Measurements from ENCODE around the gene RBM19.
"Not testable (repeated sequence)": the region's sequence is repeated elsewhere in the genome, so short reads cannot be mapped to it uniquely, and the experiment has no call there.

RBM19 gene, protein sequence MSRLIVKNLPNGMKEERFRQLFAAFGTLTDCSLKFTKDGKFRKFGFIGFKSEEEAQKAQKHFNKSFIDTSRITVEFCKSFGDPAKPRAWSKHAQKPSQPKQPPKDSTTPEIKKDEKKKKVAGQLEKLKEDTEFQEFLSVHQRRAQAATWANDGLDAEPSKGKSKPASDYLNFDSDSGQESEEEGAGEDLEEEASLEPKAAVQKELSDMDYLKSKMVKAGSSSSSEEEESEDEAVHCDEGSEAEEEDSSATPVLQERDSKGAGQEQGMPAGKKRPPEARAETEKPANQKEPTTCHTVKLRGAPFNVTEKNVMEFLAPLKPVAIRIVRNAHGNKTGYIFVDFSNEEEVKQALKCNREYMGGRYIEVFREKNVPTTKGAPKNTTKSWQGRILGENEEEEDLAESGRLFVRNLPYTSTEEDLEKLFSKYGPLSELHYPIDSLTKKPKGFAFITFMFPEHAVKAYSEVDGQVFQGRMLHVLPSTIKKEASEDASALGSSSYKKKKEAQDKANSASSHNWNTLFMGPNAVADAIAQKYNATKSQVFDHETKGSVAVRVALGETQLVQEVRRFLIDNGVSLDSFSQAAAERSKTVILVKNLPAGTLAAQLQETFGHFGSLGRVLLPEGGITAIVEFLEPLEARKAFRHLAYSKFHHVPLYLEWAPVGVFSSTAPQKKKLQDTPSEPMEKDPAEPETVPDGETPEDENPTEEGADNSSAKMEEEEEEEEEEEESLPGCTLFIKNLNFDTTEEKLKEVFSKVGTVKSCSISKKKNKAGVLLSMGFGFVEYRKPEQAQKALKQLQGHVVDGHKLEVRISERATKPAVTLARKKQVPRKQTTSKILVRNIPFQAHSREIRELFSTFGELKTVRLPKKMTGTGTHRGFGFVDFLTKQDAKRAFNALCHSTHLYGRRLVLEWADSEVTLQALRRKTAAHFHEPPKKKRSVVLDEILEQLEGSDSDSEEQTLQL

DNA sequence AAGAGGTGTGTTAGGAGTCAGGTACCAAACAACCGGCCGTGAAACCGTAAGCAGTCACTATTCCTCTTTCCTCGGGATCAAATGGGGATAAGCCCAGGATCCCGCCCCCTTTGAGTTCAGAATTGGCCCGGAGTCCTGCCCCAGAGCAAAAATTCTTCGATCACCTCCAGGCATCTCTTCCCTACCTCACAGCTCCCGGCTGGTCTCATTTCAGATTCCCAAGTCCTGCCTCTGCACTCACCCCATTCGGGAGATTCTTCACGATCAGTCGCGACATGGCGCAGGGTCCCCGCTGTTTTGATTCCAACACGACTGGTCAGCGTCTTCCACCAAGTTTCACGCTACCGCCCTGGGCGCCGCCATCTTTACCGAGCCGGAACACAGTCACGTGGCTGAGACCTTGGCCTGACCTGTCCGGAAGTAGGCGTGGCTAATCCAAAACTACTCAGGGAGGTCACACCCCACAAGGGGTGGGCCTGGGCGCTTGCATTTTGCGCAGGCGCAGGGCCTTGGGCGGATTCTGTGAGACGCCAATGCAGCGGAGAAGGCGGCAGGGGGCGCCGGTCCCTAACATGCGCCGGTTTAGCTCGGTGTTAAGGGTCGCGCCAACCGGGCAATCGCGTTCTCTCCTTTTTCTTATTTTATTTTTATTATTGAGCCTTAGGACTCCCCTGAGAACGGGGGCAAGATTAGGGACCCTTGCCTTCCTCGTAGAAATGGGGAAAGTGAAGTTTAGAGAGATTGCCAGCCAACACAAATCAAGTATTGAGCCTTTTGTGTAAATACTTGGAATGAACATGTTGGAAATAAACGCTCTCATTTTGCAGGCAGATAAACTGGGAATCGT lies at the start of gene RBM19:
RBM19 (minus strand) TSS at position 375 of the 847 bp plus-strand sequence; CDS start at position 277, 98 bp downstream.
- peak; percentile 95 to 97 (median 96) for DNase-seq (ENCODE audit: low read depth in 3 of 3)

- no peak for DNase-seq (ENCODE audit: low read depth in 3 of 3)
These were observed 49.7 kb upstream of the RBM19 start for GRCh38 chr12:114015851-114016250.

- no peak for DNase-seq (ENCODE audit: low read depth in 3 of 3)
These were observed 47.6 kb upstream of the RBM19 start for GRCh38 chr12:114013575-114014345.

DNA sequence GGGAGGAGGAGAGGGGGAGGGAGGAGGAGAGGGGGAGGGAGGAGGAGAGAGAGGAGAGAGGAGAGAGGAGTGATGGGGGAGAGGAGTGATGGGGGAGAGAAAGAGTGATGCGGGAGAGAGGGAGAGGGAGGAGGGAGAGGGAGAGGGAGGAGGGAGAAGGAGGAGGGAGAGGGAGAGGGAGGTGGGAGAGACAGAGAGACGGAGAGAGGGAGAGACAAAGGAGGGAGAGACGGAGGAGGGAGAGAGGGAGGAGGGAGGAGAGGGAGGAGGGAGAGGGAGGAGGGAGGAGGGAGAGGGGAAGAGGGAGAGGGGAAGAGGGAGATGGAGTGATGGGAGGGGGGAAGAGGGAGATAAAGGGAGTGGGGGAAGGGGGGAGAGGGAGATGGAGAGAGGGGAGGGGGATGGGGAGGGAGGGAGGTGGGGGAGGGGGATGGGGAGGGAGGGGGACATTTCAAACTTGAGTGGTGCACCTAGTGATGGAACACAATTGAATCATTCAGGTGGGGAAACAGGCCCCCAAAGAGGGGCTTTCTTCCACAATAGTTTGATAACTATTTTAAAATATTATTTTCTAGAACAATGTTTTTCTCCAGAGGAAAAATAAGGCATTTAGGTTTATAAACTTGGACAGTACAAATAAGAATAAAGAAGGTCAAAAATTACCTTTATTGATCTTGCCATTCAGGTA lies 46.8 kb upstream of the RBM19 start:
- no peak for DNase-seq (ENCODE audit: low read depth in 3 of 3)

GRCh38 chr12:114011711-114012110 lies 45.6 kb upstream of the RBM19 start:
- DNase-seq (ENCODE audit: low read depth in 3 of 3): no peak

DNA sequence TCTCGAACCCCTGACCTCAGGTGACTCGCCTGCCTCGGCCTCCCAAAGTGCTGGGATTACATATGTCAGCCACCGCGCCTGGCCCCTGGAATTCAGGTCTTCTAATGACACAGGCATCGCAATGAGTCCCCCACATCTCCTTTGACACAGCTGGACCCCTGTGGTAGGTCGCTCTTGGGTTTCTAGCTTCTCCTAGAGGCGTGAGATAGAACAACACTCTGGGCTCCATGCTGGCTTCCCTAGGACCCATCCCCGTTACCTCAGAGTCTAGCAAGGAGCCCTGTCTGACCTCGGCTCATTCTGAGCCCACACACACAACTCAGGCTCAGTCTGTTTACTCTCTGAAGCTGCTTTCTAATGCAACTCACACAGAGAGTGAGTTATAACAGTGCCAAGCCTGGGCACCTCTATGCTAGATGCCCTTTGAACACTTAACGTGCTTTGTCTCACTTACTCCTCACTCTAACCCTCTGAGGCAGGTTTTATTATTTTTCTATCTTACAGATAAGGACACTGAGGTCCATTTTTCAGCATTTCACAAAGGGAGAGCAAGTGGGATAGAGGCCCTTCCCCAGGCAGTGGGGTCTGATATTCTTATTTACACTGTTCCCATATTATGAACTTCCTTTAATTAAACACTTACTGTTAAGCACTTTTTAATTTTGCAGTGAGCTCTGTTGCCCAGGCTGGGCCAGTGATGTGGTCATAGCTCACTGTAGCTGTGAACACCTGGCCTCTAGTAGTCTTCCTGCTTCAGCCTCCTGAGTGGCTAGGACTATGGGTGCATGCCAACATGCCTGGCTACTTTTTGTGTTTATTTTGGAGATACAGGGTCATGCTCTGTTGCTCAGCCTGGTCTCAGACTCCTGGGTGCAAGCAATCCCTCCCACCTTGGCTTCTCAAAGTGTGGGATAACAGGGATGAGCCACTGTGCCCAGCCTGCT lies 40.6 kb upstream of the RBM19 start:
- DNase-seq (ENCODE audit: low read depth in 3 of 3): no peak

GRCh38 chr12:114004402-114004801 lies 38.3 kb upstream of the RBM19 start:
- DNase-seq (ENCODE audit: low read depth in 3 of 3): no peak

DNA sequence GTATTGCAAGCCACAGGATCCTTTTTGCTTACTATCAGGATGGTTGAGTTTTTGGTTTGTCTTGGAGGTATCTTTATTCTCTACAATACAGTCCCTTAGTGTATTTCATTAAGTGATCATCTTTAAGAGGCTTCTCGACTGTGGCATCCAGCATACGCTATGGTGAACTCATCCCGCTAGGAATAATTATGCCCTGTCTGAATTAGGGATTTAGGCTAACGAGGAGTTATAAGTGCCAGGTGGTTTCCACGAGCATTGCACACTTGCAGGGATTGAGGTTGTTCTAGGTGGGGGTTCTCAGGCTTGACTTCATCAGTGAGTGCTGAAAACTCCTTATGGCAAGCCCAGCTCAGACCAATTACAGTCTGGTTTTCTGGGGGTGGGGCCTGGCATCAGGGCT lies 37.2 kb upstream of the RBM19 start:
- no peak for DNase-seq (ENCODE audit: low read depth in 3 of 3)

GRCh38 chr12:114001511-114002340 lies 35.6 kb upstream of the RBM19 start:
- DNase-seq (ENCODE audit: low read depth in 3 of 3): no peak

DNA sequence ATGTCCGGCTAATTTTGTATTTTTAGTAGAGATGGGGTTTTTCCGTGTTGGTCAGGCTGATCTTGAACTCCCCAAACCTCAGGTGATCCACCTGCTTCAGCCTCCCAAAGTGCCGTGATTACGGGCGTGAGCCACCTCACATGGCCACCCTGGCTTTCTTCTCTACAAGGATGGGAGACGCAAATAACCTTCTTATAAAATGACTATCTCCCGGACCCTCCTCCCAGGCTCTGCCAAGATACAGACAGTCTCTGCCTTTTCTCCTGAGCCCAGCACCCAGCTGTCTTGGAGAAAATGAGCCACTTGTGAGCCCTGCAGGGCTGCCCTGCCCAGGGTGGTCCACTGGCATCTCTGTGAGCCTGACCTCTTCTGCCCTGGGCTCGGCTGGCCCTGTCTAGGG lies 34.7 kb upstream of the RBM19 start:
- DNase-seq (ENCODE audit: low read depth in 3 of 3): no peak

DNA sequence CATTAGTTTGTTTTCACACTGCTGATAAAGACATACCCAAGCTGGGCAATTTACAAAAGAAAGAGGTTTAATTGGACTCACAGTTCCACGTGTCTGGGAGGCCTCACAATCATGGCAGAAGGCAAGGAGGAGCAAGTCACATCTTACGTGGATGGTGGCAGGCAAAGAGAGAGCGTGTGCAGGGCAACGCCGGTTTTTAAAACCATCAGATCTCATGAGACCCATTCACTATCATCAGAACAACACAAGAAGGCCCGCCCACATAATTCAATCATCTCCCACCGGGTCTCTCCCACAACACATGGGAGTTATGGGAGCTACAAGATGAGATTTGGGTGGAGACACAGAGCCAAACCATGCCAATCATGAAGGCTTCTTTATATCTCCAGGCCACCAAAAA lies 34.1 kb upstream of the RBM19 start:
- not testable (repeated sequence) for DNase-seq (ENCODE audit: low read depth in 3 of 3)

- no peak for DNase-seq (ENCODE audit: low read depth in 3 of 3)
These were observed 31.2 kb upstream of the RBM19 start for GRCh38 chr12:113997365-113997764.

DNA sequence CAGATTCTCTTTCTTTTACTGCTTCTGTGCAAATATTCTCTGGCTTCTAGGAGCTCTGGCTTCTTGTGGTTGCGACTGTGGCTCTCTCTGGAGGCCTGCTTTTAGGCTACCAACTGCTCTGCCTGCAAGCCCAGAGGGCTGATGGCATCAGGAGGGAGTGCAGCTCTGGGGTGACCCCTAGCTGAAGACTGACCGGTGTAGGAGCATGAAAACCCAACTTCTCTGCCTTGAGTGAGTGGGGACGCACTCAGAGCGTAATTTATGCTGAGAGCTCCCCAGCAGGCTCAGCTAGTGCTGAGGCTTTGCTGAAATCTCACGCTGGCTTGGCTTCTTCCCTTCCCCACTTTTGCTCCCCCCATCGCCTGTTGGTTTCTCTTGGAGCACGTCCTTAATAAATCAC lies 29.9 kb upstream of the RBM19 start:
- DNase-seq (ENCODE audit: low read depth in 3 of 3): no peak

DNA sequence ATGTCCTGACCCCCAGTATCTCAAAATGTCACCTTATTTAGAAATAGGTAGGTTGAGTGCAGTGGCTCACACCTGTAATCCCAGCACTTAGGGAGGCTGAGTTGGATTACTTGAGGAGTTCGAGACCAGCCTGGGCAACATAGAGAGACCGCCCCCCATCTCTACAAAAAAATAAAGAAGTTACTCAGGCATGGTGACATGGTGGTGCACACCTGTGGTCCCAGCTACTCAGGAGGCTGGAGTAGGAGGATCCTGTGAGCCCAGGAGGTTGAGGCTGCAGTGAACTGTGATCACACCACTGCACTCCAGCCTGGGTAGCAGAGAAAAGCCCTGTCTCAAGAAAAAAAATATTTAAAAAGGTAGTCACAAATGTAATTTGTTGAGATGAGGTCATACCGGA lies 27.9 kb upstream of the RBM19 start:
- DNase-seq (ENCODE audit: low read depth in 3 of 3): no peak

- not testable (repeated sequence) for DNase-seq (ENCODE audit: low read depth in 3 of 3)
These were observed 26.6 kb upstream of the RBM19 start for GRCh38 chr12:113992751-113993150.

DNA sequence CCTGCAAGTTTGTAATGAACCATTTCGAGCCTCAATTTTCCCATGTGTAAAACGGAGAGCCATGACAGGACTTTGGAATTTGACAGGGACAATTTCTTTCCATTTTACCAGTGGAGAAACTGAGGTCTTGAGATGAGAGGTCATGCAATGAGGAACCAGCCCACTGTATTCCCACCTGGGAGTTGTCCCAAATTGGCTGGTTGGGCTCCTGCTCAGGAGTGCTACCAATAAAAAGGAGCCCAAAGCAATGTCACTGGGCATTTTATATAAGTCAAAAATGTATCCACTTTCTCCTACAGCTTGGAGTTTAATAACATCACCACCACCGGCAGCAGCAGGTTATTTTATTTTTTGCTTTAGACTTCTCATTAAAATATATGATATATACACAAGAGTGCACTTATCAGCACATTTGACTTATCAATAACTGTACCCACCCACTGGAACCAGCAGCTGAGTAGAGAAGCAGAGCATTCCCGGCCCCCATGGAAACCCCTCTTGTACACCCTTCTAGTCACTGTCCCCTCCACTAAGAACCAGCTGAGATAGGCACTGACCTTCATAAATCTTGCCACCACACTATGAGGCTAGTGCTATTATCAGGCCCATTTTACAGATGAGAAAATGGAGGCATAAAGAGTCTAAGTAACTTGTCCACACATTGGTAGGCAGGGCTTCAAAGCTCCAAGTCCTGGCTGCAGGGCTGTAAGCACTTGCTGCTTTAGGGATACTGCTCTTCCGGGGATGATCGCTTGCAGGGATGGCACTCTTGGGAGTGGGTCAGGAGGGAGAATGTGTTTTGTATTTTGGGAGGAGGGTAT lies 25.3 kb upstream of the RBM19 start:
- no peak for DNase-seq (ENCODE audit: low read depth in 3 of 3)

All from stimulated activated CD4-positive, alpha-beta T cell treated with anti-CD3 and anti-CD28 coated beads, TNF-alpha, amount 100 ng/mL, for 4 hours (primary cell).